HG03135 (cell line): ENCODE results near the gene KCTD6.

Experiments used
- ATAC-seq: cut with Tn5 transposase; IDR thresholded peaks from one replicate; pipeline ENCODE4 v1.9.1; 2021; ENCODE audit warnings: mild to moderate bottlenecking, moderate library complexity; ENCODE audit not compliant: unreplicated experiment

The KCTD6 gene

DNA sequence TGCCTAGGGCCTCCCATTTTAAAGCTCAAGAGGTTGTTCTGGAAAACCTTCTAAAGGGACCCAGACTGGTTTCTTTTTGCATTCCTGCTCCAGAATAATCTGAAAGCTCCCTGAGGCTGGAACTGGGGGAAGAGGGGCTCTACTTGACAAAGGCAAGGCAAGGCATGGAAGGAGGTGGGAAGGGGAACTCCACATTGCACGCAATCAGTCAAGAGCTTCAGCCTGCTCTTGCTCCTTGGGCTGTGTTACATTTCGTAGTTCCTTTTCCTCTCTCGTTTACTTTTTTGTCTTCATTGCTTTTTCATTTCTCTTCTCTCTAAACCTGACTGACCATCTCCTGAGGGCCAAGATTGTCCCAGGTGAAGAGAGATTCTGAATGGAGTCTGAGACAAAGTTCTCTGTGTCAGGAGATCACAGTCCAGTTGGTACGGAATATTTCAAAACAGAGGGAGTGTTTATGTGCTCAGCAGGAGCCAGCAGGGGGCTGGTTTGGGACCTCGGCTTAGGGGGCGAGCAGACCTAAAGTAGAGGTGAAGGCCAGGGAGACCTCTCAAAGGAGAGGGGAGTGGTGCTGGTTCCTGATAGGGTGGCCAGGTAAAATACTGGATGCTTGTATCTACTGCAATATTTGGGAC lies 6.0 kb upstream of the KCTD6 start:
- no peak for ATAC-seq

DNA sequence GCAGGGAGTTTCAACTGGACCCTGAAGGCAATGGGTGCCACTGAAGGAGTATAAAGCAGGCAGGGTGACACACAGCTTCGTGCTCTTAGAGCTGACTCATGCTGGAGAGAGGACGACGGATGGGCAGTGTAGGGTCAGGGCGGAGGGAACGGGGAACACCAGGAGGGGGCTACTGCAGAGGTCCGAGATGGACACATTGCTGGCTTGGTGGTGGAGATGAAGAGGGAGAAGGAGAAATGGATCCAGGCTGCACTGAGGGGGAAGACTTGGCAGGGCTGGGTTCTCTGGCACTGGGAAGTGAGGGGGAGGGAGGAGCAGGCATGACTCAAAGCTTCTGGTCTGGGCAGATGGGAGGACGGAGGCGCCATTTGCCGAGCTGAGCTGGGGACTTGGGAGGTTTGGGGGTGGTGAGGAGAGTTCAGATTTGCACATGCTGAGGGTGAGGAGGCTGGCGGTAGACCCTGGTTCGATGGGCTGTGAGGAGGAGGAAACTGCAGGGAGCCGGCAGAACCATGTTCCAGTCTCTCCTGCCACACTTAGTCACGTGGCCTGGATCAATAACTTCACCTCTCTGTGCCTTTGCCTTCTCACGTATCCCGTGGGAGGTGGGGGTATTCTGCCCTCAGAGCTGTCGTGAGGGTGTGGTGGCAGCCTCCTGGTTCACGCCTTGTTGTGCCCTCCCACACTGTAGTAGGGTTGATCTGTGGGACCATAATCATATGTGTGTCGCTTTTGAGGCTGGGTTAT lies 4.6 kb upstream of the KCTD6 start:
- ATAC-seq, result no peak

DNA sequence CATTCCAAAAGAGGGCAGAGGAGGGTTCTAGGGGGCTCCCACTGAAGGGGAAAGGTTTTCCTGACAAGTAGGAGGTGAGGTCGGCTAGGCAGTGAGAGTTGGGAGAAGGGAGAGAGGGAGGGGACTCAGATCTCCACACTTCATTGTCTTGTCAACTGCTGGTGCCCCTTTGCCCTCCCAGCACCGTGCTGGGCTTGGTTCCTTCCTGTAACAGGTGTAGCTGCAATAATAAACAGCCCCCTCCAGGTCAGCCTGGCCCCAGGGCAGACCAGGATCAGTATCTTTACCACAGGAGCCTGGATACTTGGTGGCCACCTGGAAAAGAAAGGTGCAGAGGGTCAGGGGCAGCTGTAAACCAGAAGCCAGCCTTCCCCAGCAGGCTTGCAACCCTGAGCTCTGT lies 2.9 kb upstream of the KCTD6 start:
- ATAC-seq, result no peak

- no peak for ATAC-seq
Measured at GRCh38 chr3:58490860-58491501, 915 bp upstream of the KCTD6 start.

DNA sequence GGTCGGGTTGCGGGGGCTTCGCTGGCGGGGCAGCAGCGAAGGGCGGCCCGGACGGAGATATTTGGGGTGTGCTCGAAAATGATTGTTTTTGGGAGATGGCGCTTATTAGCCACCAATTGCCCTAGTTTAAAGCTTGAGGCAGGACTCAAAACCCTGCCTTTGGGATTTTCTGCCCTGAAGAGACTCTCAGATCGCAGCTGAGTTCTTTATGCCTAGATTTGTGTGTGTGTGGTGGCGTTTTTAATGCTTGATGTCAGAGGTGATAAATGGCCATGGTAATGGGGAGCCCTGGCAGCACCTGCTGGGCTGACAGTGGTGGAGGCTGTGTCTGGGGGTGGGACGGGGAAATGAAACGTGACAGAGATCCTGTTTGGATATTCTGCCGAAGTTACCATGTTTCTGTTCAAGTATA lies 604 bp downstream of the KCTD6 start:
- no peak for ATAC-seq

DNA sequence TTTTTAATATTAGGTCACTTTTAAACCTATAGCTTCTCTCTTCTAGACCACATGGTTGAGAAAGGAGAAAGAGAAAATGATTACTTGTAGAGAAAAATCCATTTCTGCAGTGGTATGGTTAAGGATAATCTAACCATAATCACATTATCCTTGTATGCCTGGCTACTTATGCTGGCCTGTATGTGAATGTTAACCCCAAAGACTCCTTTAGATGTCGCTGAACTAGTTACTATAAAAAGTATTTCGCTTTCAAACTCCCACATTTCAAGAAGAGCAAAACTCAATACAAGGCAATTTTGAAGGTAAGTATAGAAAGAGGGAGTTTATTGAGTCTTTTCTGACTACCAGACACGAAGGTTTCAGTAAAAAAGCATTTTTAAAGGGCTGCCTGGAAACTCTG lies 2.2 kb downstream of the KCTD6 start:
- ATAC-seq, result no peak

GRCh38 chr3:58495101-58495500 lies 3.2 kb downstream of the KCTD6 start:
- no peak for ATAC-seq

- ATAC-seq, result no peak
Measured at GRCh38 chr3:58496206-58496857, 4.4 kb downstream of the KCTD6 start.

GRCh38 chr3:58497097-58497496 lies 5.2 kb downstream of the KCTD6 start:
- no peak for ATAC-seq

DNA sequence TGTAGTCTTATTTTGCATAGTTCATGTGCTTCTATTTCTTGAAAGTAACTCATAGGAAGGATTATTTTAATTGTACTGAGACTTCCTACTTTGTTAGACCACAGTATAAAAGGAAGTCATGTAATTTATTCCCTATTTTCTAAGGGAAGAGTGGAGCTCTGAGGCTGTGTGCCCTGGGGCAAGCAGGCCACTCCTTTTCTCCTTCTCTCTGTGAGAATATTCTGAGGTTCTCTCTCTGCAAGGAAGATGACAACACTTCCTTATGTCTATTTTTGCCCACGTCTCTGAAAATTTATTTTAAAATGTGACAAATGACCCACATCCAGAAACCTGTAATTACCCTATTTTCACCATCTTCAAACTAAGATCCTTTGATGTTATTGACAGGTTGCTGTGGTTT lies 11.0 kb downstream of the KCTD6 start:
- no peak for ATAC-seq

DNA sequence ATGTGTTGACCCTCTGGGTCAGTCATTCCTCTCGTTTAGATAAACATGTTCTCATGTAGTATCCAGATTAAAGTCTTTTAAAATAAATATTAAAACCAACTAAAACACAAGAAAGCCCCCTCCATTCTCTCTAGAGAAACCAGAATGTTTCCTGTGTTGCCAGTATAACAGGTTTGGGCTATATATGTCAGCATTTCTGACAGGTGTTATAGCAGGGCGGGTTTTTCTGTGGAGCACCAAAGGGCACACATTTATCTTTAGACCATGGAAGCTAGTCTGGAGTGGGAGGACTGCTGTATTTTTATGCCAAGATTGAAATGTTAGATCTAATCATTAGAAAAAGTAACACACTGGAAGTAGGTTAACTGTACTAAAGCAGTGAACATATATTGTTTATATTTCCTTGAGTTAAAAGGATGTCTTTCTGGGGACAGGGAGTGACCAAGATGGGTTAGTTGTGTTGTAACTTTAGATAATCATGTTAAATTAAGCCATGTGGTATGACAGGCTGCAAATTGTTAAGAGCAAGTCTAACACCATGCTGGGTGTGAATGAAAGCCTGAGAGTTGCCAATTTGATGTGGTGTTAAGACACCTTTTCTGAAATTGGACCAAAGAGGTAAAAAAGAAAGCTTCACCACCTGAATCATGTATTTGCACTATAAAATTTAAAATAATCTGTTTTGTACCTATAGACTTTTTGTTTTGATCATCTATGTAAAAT lies 15.6 kb downstream of the KCTD6 start:
- no peak for ATAC-seq

DNA sequence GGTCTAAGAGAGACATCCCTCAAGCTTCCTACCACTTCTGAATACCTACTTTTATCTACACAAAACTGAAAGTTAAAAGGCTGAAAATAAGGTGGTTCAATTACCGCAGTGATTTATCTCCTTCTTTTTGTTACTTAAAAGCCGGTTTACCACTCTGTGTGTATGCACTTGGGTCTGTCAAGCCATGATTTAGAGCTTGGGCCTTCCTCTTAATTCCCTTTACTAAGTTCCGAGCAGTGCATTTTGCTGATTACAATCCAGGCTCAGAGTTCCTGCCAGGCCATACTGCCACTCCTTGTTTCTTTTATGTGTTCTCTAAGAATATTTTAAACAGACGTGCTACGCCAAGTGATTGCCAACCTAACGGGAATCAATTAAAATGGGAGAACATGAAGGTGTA lies 16.5 kb downstream of the KCTD6 start:
- ATAC-seq, result no peak

DNA sequence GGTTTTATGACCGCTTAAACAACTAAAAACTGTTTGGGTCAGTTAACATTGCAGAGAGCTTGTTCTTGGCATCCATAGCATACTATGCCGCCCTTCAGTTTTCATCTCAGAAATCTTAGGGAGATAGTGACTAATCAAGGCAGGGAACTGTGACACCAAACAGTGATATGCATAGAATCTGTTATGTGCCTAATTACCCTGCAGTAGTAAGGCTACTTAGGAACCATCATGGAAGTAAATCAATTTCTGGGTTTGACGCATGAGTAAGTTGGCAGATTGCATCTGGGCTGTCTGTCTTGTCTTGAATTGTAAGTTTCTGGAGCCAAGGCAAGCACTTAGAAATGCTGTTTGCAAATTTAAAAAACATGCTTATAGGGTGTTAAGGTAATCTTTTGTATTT lies 22.5 kb downstream of the KCTD6 start:
- no peak for ATAC-seq

DNA sequence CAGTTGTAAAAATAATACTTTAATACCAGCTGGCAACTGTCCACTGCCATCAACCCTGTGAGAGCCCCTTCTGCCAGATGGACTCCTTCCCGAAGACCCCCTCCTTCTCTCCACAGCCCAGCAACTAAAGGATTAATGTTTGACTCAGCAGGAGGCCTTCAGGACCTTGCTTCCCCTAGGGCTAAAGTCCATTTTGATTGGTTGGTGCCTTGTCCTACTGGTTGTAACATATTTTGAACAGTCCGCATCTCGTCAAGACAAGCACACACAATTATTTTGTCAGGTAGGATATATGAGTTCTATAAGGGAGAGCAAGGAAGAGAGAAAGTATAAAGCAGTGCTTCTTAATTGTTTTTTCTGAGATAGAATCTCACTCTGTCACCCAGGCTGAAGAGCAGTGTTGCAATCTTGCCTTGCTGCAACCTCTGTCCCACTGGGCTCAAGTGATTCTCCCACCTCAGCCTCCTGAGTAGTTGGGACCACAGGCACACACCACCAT lies 26.4 kb downstream of the KCTD6 start:
- ATAC-seq, result no peak

DNA sequence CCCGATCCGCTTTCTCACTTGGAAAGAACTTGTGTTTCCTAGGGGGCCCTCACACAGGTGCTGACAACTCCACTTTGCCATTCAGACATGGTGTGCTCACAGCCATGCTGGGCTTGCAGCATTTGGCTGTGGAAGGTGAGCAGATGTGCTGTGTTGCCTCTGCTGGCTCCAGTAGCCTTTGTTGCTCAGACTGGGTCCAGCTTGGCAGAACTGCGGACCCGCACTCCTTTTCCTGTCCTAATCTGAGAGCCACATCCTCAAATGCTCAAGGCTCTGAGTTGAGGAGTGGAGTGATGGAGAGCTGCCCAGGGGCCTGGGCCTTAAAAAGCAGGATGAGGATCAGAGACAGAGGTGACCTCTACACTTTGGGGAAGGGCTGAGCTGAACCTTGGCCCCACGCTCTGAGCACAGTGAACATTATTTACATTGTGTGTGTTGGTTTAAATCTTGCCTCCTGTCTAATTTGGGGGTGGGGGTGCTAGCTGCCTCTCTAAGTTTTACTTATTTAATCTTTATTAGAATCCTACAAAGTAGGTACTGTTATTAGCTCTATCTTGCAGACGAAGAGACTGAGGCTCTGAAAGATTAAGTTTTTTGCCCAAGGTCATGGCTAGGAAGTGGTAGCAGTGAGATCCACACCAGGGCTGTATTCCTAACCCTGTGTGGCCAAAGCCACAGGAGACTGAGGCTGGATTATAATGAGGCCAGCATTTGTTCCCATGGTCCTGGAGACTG lies 27.9 kb downstream of the KCTD6 start:
- ATAC-seq, result no peak

DNA sequence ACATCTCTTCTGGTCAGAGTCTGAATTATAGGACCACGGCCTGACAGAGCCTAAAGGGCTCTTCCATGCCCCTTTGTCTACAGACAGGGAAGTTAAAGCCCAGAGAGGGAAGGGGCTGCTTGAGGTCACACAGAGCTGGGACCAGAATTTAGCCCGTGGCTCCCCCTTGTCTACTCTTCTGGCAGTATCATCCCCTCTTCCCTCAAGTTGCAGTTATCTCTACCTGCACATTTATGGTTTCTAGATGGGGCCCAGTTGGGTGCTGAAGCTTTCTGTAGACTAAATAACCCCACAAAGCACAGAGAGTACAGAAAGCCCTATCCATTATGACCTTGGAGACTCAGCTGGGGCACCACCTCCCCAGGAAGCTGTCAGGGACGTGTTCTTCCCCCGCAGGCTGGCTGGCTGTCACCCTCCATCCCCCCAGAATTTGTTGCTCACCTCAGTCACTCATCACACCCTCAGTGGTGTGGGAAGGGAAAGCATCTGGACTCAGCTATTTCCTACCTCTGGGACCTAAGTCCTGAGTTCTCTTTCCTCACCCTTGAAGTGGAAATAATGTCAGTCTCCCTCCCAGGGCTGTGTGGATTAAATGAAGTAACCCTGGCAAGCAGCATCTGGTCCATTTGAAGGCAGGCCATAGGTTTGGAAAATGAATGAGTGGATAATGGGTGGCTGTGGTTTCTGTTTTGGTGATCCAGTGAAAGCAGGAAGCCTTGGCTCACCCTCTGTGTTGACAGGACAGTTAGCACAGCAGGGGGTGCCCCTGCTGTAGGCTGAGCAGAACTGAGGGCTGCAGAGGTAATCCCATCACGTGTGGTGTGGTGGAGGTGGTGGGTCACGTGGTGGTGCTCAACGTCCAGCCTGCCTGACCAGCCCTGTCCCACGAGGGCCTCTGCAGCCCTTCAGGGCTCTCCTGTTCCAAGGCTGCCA lies 28.8 kb downstream of the KCTD6 start:
- ATAC-seq, result no peak

DNA sequence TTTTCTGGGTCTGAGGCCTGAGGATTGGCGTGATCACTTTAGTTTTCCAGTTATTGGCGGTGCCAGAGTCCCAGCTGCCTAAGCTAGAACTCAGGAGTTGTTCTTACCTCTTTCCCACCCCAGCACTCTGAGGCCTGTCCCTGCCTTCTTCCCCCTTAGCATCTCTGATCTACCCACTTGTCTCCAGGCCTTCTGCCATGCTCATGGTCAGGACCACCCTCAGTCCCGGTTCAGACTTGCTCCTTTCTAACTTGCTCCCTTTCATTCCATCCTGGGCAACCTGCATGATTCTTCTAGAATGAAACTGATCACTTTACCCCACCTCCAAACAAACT lies 29.4 kb downstream of the KCTD6 start:
- ATAC-seq, result no peak

DNA sequence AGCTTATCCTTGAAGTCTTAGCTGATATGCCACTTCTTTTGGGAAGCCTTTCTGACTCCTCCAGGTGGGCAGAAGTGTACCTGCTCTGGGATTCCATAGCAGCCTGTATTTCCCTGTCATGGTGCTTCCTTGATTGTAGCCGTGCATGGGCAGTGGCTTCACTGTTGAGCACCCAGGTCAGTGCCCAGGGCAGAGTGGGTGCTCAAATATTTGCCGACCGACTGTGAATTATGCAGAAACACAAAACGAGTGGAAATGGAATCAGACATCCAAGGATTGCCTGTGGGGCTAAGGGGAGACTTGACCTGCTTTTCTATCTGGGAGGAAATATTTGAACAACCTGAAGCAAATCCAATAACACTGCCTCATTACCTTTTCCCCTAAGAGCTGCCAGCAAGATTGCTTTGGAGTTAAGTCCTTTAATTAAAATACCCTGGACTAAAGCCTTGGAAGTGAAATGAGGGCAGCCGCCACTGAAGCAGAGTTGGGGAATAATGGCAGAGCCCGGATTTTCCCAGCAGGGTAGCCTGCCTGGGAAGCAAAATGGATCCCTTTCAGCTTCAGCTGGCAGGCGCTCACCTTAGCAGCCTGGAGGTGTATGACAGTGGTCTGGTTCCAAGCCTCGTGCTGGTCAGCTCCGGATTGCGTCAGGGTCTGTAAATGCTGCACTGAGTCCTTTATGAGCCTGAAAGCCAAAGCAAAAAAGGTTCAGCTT lies 30.2 kb downstream of the KCTD6 start:
- ATAC-seq, result no peak
